Neural progenitor cell (in vitro differentiated cells): ENCODE measurements around the gene SLC25A52. TPM values are rescaled to one million over a fixed set of nuclear protein-coding genes. Genes with fewer than 3 reads are reported as not detected.
"Not testable (repeated sequence)": the region's sequence is repeated elsewhere in the genome, so short reads cannot be mapped to it uniquely, and the experiment has no call there.

Experiments
- DNase-seq: peaks from one replicate; pipeline ENCODE4 v3.0.0-alpha.2; 2016; ENCODE audit warnings: low spot score
- H2AFZ ChIP-seq: fragments of 200-600 bp; sonication (generic); replicated peaks from 2 replicates; pipeline ENCODE4 v1.6.1; 2016; ENCODE audit warnings: antibody characterized with exemption
- H3F3A ChIP-seq: fragments of 200-600 bp; sonication (generic); 2 replicates; pipeline ENCODE4 v1.6.1; 2016; ENCODE audit warnings: antibody characterized with exemption, low read depth
- H3K27ac ChIP-seq: fragments of 200-600 bp; sonication (generic); 2 replicates; pipeline ENCODE4 v1.5.1; 2016; ENCODE audit warnings: mild to moderate bottlenecking
- H3K27me3 ChIP-seq: fragments of 200-600 bp; sonication (generic); 2 replicates; pipeline ENCODE4 v1.6.1; 2016; ENCODE audit warnings: mild to moderate bottlenecking, moderate library complexity
- H3K36me3 ChIP-seq: fragments of 200-600 bp; sonication (generic); 2 replicates; pipeline ENCODE4 v1.5.1; 2016
- H3K4me1 ChIP-seq: fragments of 200-600 bp; sonication (generic); 2 replicates; pipeline ENCODE4 v1.6.1; 2016; ENCODE audit warnings: mixed run types
- H3K4me2 ChIP-seq: fragments of 200-600 bp; sonication (generic); 2 replicates; pipeline ENCODE4 v1.6.1; 2016
- H3K4me3 ChIP-seq: fragments of 200-600 bp; sonication (generic); 2 replicates; pipeline ENCODE4 v1.5.1; 2016
- H3K79me2 ChIP-seq: fragments of 200-600 bp; sonication (generic); 2 replicates; pipeline ENCODE4 v1.6.1; 2016; ENCODE audit warnings: low read depth
- H3K9ac ChIP-seq: fragments of 200-600 bp; sonication (generic); 2 replicates; pipeline ENCODE4 v1.6.1; 2016
- H3K9me3 ChIP-seq: fragments of 200-600 bp; sonication (generic); 2 replicates; pipeline ENCODE4 v1.5.1; 2016; ENCODE audit warnings: low read depth
- H4K20me1 ChIP-seq: fragments of 200-600 bp; sonication (generic); 2 replicates; pipeline ENCODE4 v1.6.1; 2016; ENCODE audit warnings: low read depth
- H3K27ac Mint-ChIP-seq: 3 replicates; pipeline ENCODE4 v1.8.0; 2021; ENCODE audit warnings: mixed read lengths
- H3K27me3 Mint-ChIP-seq: 2 replicates; pipeline ENCODE4 v1.8.0; 2022; ENCODE audit warnings: low read depth, mild to moderate bottlenecking, inconsistent platforms, moderate library complexity, mixed read lengths; ENCODE audit not compliant: insufficient read depth
- H3K36me3 Mint-ChIP-seq: 3 replicates; pipeline ENCODE4 v1.8.0; 2021; ENCODE audit warnings: mixed read lengths
- H3K4me1 Mint-ChIP-seq: 3 replicates; pipeline ENCODE4 v1.8.0; 2021; ENCODE audit warnings: mixed read lengths
- H3K4me3 Mint-ChIP-seq: 3 replicates; pipeline ENCODE4 v1.8.0; 2021; ENCODE audit warnings: mild to moderate bottlenecking, moderate library complexity, mixed read lengths
- H3K9me3 Mint-ChIP-seq: 3 replicates; pipeline ENCODE4 v1.8.0; 2020; ENCODE audit warnings: mixed read lengths
- EZH2 ChIP-seq: fragments of 200-600 bp; sonication (generic); IDR thresholded peaks from 2 replicates; pipeline ENCODE4 v1.6.1; 2017; ENCODE audit warnings: antibody characterized with exemption, mild to moderate bottlenecking, moderate library complexity
- EZH2phosphoT487 ChIP-seq: fragments of 200-600 bp; sonication (generic); IDR thresholded peaks from 2 replicates; pipeline ENCODE4 v1.6.1; 2017; ENCODE audit warnings: antibody characterized with exemption
- total RNA-seq: library from RNA; depleted of rRNA; stranded (reverse); fragments of >200 nt; gene quantifications from 2 replicates; pipeline ENCODE4 v1.2.3, GENCODE V29; 2015; ENCODE audit warnings: low replicate concordance
- TF ChIP-seq, protein P1 (sequence below): fragments of 200-600 bp; sonication (generic); IDR thresholded peaks from 2 replicates; pipeline ENCODE4 v1.5.1; 2017; ENCODE audit warnings: antibody characterized with exemption, mild to moderate bottlenecking

Gene SLC25A52, protein sequence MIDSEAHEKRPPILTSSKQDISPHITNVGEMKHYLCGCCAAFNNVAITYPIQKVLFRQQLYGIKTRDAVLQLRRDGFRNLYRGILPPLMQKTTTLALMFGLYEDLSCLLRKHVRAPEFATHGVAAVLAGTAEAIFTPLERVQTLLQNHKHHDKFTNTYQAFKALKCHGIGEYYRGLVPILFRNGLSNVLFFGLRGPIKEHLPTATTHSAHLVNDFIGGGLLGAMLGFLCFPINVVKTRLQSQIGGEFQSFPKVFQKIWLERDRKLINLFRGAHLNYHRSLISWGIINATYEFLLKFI
- total RNA-seq = not detected in 2 replicates

DNA sequence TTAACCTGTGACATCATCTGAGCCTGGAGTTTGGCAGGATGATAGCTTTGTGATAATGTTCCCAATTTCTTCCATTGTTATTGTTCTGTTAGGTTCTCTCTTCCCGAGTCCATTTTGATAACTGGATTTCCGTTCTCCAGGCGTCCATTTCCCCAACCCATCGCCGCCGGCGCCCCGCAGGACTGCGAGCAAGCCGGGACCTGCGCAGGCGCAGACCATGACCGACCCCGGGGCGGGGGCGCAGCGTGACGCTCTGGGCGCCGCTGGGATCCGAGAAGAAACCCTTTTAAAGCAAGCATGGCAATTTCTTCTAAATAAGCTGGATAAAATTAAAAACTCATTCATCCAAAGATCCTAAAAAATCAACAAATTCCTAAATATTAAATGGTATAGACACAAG lies at the start of gene SLC25A52:
Gene SLC25A52 (minus strand): TSS at position 186 of the 400 bp plus-strand sequence. CDS start 219 bp downstream, outside the sequence.
- no peaks in the 10 kb centered on the region for H3K9me3 ChIP-seq
- peaks cover 5% of the 10 kb centered on the region for H3K4me1 Mint-ChIP-seq
- TF ChIP-seq EZH2phosphoT487 = no peak
- TF ChIP-seq EZH2 = no peak
- TF ChIP-seq, protein P1, sequence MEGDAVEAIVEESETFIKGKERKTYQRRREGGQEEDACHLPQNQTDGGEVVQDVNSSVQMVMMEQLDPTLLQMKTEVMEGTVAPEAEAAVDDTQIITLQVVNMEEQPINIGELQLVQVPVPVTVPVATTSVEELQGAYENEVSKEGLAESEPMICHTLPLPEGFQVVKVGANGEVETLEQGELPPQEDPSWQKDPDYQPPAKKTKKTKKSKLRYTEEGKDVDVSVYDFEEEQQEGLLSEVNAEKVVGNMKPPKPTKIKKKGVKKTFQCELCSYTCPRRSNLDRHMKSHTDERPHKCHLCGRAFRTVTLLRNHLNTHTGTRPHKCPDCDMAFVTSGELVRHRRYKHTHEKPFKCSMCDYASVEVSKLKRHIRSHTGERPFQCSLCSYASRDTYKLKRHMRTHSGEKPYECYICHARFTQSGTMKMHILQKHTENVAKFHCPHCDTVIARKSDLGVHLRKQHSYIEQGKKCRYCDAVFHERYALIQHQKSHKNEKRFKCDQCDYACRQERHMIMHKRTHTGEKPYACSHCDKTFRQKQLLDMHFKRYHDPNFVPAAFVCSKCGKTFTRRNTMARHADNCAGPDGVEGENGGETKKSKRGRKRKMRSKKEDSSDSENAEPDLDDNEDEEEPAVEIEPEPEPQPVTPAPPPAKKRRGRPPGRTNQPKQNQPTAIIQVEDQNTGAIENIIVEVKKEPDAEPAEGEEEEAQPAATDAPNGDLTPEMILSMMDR = no peak

DNA sequence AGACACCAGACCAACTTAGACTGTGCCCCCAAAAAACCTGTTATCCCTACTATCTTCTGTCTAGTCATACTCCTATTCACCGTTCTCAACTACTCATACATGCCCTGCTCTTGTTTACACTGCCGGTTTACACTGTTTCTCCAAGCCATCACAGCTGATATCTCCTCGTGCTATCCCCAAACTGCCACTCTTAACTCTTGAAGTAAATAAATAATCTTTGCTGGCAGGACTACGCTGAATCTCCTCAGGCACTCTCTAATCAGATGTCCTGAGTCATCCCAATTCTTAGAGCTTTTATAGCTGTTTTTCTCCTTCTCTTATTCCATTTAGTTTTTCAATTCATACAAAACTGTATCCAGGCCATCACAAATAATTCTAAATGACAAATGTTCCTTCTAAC lies 48.4 kb upstream of the SLC25A52 start:
- not testable (repeated sequence) for H3K4me1 ChIP-seq, H3K4me2 ChIP-seq, H2AFZ ChIP-seq, H3K4me3 Mint-ChIP-seq, H3K79me2 ChIP-seq, H3K9ac ChIP-seq, H3K4me3 ChIP-seq, DNase-seq, H3K36me3 ChIP-seq, H3K9me3 Mint-ChIP-seq, H3K27me3 ChIP-seq, H3K9me3 ChIP-seq, H3K36me3 Mint-ChIP-seq, H3K27ac Mint-ChIP-seq, H3K27ac ChIP-seq, H3K4me1 Mint-ChIP-seq, H3F3A ChIP-seq, H4K20me1 ChIP-seq, H3K27me3 Mint-ChIP-seq

More for the DNA sequence above, at the start of gene SLC25A52:
- no peaks in the 10 kb centered on the region for H3K36me3 Mint-ChIP-seq
- DNase-seq = no peak
- Histone ChIP-seq H4K20me1 (no peaks in the 10 kb centered on the region), H3K4me1 (no peaks in the 10 kb centered on the region), H3K36me3 (no peaks in the 10 kb centered on the region), H3K79me2 (no peaks in the 10 kb centered on the region), H3K27me3 (no peaks in the 10 kb centered on the region), H3K9ac (no peak within 1 kb of the TSS), H3K27ac (no peak within 1 kb of the TSS), H3K4me2 (no peak within 1 kb of the TSS), H2AFZ (no peak within 1 kb of the TSS), H3K4me3 (no peak within 1 kb of the TSS), H3F3A (no peaks in the 10 kb centered on the region)
- H3K27me3 Mint-ChIP-seq = peaks cover 2% of the 10 kb centered on the region
- peaks cover 3% of the 10 kb centered on the region for H3K9me3 Mint-ChIP-seq
- no peak within 1 kb of the TSS for H3K4me3 Mint-ChIP-seq
- H3K27ac Mint-ChIP-seq = no peak within 1 kb of the TSS

DNA sequence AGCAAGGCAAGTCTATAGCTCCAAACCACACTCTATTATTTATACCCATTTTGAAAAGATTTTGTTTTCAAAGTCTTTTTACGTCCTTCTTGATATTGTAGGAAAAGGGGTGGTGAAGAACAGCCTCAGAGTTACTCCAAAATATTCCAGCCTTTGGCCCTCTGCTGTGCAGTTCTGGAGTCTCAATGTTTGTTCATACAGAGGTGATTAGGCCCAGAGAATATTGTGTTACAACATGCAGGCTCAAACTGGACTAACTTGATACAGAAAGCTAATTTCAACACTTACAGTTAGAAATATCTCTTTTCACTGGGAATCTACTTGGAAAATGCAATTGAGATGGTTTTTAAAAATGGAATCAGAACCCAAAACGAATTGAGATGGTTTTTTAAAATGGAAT lies 40.4 kb upstream of the SLC25A52 start:
- H3K4me2 ChIP-seq = no peak overlapping the region
- no peaks in the 10 kb centered on the region for H3K9me3 ChIP-seq
- H3K27ac Mint-ChIP-seq = no peak overlapping the region
- no peaks in the 10 kb centered on the region for H3K27me3 ChIP-seq
- no peaks in the 10 kb centered on the region for H4K20me1 ChIP-seq
- no peaks in the 10 kb centered on the region for H3K4me1 Mint-ChIP-seq
- peaks cover 4% of the 10 kb centered on the region for H3K27me3 Mint-ChIP-seq
- no peak for DNase-seq
- H3K79me2 ChIP-seq = no peaks in the 10 kb centered on the region
- peaks cover 5% of the 10 kb centered on the region for H3K9me3 Mint-ChIP-seq
- H3K9ac ChIP-seq = no peak overlapping the region
- H2AFZ ChIP-seq = no peak overlapping the region
- H3K27ac ChIP-seq = no peak overlapping the region
- H3F3A ChIP-seq = no peaks in the 10 kb centered on the region
- H3K4me3 ChIP-seq = no peak overlapping the region
- TF ChIP-seq EZH2 (no peak), EZH2phosphoT487 (no peak)
- TF ChIP-seq, protein P1 = no peak
- no peaks in the 10 kb centered on the region for H3K36me3 Mint-ChIP-seq
- H3K4me3 Mint-ChIP-seq = no peak overlapping the region
- H3K36me3 ChIP-seq = no peaks in the 10 kb centered on the region
- H3K4me1 ChIP-seq = no peaks in the 10 kb centered on the region

DNA sequence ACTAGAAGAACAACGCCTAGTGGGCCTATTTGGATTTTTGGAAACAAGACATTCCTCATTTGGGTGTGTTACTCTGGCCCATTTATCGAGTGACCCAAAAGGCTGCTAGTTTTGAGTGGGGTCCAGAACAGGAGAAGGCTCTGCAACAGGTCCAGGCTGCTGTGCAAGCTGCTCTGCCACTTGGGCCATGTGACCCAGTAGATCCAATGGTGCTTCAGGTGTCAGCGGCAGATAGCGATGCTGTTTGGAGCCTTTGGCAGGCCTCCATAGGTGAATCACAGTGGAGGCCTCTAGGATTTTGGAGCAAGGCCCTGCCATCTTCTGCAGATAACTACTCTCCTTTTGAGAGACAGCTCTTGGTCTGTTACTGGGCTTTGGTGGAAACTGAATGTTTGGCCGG lies 38.6 kb upstream of the SLC25A52 start:
- H3K4me1 ChIP-seq, H3K27me3 ChIP-seq, H3K27ac Mint-ChIP-seq, H4K20me1 ChIP-seq, H3K4me2 ChIP-seq, DNase-seq, H3K36me3 Mint-ChIP-seq, H3K4me3 Mint-ChIP-seq, H3K27me3 Mint-ChIP-seq, H3K27ac ChIP-seq, H3K4me1 Mint-ChIP-seq, H3K9me3 ChIP-seq, H3F3A ChIP-seq, H3K9ac ChIP-seq, H3K4me3 ChIP-seq, H3K9me3 Mint-ChIP-seq, H2AFZ ChIP-seq, H3K36me3 ChIP-seq, H3K79me2 ChIP-seq: not testable (repeated sequence)
